ENCODE results near the gene HPX.

The HPX gene

DNA sequence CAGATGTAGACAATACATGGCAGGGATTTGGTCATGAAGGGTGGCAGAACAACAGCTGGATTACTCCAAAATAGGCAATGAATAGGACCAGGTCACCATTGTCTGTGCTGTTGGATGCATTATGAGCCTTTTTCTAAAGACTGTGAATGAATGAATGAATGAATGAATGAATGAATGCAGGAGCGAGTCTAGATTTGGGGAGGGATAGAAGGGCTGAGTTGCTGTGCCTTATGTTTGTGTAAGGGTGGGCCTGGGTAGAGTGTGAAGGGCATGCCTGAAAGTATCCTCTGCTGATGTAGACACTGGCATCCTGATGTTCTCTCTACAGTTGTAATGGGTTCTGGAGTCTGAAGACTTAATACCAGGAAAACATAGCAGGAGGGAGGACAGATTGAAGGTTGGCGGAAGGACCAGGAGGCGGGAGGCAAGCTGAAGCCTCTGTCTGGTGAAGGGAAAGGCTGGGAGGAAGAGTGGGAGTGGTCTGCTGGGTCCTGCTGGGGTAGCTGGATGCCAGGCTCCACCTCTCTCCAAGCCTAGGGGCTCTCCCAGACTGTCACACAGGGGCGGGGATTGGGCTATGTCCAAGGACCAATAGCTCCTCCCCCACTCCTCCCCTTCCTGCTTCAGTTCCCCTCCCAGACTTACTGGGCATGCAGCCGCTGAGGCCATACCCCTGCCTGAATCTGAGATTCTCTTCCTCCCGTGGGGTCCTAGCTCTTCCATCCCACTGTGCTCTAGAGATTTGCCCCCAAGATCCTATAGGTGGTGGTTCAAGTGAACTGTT is 28.1 kb upstream of the HPX start:
- H3K4me3 ChIP-seq (ENCODE audit: low read depth, low read length) = no peak overlapping the region

DNA sequence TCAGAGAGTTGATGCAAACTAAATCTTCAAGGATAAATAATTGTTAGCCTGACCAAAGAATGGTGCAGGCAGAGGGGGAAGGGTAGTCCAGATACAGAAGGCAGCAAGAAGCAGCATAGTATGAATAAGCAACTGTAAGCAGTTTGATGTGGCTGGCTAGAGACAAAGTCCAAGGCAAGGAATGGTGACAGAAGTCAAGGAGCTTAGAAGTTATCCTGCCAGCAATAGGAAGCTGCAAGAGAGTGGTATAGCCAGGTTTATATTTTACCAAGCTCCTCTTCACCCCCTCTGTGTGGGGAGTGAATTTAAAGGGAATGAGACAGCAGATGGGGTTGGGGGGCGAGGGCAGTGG is 18.3 kb upstream of the HPX start:
- H3K4me3 ChIP-seq (ENCODE audit: low read depth, low read length) = no peak overlapping the region

DNA sequence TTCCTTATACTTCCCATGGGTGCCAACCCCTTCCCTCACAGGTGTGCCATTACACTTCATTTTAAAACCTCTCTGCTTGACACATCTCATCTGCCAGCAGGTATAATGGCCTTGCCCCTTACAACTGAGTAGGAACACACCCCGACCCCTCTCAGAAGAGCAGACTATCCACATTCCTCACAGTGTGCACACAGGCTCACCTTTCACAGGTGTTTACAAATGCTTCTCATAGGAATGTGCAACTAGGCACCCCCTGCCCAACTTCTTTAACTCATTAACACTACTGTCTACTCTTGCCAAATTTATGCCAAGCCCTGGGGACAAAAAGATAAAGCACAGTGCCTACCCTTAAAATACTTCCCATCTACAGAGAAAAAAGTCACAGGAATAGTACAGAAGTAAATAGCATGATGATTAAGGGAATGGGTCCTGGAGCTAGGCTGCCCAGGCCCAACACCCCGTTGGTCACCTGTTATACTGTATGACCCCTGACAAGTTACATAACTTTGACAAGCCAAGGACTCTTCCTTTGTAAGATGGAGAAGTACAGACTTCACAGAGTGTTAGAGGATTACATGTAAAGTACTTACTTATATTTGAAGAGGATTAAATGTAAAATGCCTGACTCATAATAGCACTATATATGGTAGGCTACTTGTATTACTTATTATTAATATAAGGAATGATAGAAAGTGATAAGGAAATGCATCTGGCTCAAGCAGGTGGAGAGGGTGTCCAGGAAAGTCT is 17.7 kb upstream of the HPX start:
- H3K4me3 ChIP-seq (ENCODE audit: low read depth, low read length) = no peak overlapping the region

DNA sequence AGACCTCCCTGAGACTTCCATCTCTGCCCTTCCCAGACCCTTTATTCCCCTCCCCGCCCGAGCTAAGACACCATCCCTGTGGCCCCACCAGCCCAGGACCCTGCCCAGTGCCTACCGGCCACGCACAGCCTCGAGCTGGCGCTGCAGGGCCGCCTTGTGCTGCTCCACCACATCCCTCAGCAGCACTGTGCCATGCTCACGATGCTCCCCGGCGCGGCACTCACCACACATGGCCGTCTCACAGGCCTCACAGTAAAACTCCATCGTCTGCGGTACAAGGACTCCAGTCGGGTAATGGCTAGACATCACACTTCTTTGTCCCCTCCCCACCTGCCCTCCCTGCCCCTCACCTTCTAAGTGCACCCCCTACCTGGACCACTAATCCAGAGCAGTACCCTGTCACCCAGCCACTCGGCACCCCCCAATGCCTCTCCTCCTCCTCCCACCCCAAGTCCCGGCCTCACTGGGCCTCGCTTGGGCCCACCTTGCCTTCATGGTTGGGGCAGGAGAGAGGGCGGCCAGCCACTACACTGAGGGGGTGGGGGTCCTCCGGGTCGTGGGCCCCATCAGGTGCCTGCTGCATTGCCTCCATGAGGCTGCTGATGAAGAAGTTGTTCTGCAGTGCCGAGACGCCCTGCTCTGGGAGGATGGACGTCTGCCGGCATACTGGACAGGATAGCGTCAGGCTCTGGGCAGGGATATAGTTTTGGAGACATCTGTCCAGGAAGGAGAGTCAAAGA is 17.0 kb upstream of the HPX start:
- H3K4me3 ChIP-seq (ENCODE audit: low read depth, low read length) = no peak overlapping the region

DNA sequence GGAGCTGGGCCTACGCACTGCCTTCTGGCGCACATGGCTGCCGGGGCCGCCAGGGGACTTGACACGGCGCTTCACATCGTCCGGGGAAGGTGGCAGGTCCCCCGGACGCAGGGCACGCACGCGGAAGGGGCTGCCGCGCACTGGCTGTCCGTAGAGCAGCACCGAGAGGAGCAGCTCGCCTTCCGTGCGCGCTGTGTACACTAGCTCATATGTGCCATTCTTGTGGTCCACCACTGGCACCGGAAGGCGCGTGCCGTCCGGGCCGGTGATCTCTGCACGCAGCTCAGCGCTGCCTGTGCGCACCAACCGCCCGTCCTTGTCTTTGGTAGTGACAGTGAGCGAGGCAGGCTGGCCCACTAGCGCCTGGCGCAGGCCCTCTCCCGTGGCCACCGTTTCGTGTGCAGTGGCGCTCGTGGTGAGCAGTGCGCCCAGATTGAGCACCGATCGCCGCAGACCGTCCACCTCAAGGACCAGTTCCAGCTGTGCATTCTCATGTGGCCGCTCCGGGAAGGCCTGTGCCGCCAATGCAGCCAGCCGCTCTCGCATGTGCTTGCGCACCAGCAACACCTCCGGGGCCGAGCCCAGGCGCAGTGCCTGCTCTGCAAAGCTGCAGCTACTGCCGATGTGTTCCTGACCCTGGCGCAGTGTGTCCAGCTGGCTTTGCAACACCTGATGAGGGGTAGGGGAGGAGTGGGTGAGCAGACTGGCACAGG is 15.7 kb upstream of the HPX start:
- H3K4me3 ChIP-seq (ENCODE audit: low read depth, low read length) = no peak overlapping the region

DNA sequence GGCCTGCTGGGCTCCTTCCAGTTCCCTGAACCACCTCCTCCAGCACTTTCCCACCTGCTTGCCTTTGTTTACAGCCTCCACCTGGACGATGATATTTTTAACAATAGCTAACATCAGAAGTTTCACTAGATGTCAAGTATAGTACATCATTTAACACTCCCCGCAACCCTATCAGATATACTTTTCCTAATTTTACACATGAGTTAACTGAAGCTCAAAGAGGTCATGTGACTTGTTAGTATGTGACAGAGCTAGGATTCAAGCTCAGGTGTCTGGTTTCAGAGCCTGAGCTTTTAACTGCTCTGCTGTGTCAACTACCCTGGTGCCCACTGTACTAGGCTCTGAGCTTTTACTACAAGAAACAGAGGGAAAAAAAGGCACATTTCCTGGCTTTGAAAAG is 14.3 kb upstream of the HPX start:
- no peak overlapping the region for H3K4me3 ChIP-seq (ENCODE audit: low read depth, low read length)

DNA sequence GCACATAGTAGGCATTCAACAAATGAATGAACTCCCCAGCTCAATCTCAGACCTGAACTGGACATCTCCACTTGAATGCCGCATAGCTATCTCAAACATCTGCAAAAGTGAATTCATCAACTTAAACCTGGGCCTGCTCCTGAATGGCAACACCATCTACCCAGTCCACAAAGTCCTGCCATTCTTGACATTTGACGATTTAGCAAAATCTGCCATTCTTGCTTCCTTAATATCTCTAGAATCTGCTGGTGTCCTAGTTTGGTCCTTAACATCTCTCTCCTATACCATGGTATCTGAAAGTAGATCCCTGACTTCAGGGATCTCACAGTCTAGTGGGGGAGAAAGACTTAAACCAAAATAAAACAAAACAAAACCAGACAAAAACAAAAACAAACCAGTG is 12.4 kb upstream of the HPX start:
- no peak overlapping the region for H3K4me3 ChIP-seq (ENCODE audit: low read depth, low read length)

DNA sequence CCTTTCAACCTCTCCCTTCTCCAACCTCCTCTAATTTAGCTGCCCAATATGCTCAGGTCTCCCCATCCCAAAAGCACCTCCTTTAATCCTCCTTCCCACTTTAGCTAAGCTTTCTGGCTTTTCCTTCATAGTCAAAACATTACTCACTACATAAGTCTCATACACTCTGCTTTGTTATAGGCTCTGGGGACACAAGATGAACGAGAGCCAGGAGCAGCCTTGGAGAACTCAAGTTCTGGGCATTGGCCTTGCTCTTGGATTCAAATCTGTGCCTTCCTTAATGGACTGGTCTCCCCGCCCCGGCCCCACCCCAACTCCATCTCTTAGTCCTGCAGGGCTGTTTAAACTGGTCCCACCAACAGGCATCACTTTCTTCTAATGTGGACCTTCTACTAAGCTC is 11.4 kb upstream of the HPX start:
- no peak overlapping the region for H3K4me3 ChIP-seq (ENCODE audit: low read depth, low read length)

DNA sequence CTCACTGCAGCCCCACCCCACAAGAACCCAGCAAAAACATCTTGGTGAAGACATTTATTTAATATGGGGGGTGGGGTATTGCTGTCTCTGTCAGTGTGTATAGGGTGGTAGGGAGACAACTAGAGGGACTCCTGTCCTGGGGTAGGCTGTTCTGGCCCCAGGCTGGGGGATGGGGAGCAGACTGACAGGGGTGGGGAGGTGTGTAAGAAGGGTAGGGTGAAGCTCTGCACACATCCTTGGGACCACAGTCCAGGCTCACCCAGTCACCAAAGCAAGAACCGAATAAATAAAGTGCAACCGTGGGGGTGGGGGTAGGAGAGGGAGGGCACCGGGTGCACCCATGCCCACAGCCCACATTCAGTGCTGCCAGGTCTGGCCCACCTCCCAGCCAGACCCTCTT is 7.8 kb upstream of the HPX start:
- H3K4me3 ChIP-seq (ENCODE audit: low read depth, low read length) = no peak overlapping the region

DNA sequence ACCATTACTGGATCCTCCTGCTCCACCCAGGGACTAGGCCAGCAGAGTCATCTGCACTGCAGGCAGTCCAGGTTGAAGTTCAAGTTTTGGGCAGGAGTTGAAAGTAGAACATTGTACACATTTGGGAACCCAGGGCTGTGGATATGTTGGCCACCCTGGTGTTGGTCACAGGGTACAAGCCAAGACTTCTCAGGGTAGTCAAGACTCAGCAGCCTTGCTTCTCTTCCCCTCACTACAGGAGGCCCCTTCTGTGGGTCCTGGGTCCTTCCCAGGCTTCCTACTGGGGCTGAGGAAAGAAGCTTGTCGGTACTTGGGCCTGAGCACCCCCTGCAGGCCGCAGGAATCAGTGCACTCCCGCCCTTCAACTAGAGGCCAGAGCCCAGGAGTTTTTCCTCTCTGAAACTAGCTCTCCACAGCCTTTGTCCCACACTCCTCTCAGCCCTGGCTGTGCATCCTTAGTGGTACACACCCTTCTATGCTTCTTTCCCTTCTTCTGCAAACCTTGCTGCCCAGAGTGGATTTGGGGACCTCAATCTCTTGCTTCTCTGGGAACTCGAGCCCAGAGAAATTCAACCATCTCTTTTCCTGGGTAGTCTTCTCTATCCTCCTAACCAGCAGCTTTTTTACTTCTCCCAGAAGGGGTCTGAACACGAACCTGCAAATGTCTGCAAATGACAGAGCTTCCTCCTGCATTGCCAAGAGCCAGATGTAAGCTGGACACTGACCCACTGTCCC is 2.6 kb upstream of the HPX start:
- no peak overlapping the region for H3K4me3 ChIP-seq (ENCODE audit: low read depth, low read length)

DNA sequence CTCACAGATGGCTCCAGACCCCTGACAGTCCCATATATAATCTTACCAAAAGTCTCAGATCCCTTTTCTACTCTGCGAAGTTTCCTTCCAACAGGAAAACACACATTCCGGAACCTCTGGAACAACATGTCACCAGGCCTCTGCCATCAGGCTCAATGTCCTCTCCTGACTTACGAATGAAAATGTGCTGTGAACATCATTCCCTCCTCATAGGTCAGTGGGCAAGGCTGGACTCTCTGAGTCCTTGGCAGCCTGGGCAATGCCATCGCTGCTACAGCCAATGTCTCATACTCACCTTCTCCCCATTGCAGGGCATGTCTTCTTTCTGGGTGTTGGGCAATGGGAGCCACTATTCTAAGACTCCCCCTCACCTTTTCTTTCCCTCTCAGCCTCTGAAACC is 1.7 kb upstream of the HPX start:
- H3K4me3 ChIP-seq (ENCODE audit: low read depth, low read length) = no peak overlapping the region

DNA sequence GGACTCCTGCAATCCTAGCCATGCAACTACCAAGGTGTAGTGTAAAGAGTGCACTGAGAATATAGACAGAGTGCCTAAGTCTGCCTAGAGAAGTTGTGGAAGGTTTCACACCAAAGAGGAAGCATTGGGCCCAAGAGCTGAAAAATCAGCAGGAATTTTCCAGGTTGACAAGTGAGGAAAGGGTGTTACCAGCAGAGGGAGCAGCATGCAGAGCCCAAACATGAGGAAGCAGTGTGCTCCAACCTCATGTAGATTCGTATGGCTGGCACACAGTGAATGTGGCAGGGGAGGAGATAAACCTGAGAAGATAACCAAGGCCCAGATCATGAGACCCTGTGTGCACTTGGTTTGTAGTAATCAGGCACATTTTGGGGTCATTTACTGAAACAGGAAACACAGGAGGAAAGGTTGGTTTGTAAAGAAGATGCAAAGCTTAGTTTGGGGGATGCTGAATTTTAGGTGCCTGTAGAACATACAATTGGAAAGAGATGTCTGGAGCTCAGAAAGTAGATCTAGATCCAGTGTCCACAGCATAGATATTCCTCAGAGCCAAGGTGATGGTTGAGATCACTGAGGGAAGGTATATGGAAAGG is 1.7 kb downstream of the HPX start:
- H3K4me3 ChIP-seq (ENCODE audit: low read depth, low read length) = no peak overlapping the region

DNA sequence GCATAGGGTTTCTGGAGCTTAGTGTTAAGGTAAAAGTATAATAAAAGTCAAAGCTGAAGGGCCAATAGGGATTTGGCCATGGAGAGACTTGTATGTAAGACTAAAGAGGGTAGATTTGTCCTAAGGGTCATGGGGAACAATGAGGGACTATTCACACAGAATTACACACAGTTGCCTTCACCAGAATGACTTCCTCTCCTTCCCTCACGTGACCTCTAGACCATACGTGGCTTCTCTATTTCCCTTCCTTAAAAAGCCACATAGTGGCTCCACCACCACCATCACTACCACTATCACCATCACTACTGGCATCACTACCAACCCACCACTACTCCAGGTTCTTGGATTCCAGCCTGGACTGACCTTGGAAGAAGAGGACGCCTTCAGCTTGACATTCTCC is 2.8 kb downstream of the HPX start:
- no peak overlapping the region for H3K4me3 ChIP-seq (ENCODE audit: low read depth, low read length)

DNA sequence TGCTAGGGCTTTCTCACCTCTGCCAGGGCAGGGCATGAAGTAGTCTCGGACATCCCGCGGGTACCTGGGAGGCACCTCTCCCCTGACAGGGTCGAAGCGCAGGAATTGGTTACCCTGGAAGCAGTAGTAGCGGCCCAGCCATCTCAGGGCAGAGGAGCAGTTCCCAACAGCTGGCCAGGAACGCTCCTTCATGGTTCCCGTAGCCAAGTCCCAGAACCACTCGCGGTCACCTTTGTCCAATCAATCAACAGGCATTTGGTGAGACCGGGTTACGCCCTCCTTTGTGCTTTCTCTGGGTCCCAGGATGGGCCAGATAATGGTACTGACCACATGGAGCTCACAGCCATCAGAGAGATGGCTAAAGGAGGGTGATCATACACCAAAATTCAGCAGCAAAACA is 3.4 kb downstream of the HPX start:
- H3K4me3 ChIP-seq (ENCODE audit: low read depth, low read length) = no peak overlapping the region

DNA sequence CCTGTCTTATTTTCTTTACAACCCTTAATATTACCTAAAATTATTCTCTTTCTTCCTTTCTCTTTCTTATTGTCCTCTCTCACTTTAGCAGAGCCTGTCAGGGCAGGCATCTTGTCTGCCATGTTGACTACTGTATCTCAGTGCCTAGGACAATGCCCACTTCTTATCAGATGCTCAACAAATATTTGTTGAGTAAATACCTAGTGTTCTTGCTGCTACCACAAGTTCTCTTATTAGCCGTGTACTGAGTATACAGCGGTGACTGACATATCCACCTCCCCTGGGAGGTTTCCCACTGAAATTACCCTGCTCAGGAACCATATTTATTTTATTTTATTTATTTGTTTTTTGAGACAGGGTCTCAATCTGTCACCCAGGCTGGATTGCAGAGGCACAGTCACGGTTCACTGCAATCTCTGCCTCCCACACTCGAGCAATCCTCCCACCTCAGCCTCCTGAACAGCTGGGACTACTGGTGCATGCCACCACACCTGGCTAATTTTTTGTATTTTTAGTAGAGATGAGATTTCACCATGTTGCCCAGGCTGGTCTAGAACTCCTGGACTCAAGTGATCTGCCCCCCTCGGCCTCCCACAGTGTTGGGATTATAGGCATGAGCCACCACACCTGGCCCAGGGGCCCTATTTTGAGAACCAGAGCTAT is 6.7 kb downstream of the HPX start:
- no peak overlapping the region for H3K4me3 ChIP-seq (ENCODE audit: low read depth, low read length)

DNA sequence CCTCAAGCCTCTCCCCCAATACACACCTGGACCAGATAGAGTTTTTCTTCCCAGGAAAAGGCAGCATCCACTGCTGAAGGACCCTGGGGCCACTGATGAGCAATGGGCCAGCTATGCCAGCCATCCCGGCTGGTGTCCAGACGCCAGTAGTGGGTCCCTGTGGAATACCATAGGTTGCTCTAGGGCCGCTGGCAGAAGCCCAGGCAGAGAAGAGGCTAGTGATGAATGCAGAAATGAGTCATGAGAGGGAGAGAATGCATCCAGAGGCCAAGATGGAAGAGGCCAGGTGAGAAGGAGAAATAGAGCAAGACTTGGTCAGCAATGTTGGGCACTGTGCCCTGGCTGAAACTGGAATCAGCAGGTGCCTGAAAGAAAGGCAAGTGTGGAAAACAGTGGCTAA is 8.9 kb downstream of the HPX start:
- H3K4me3 ChIP-seq (ENCODE audit: low read depth, low read length) = no peak overlapping the region

DNA sequence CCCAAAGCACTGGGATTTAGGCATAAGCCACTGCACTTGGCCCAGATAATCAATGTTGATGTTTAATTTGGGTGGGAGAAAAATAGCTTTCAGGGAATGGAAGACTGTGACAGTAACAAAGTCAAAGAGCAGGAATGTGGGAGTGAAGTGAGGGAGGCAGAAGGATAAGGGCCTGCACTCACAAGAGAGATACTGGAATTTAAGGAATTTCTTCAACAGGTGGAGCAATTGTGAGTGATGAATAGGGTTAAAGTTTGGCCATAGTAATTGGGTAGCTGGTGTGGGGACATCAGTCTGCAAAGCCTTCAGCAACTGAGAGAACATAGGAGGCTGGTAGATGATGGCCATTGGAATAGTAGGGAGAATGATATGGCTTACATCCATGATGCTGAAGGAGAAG is 13.3 kb downstream of the HPX start:
- no peak overlapping the region for H3K4me3 ChIP-seq (ENCODE audit: low read depth, low read length)

DNA sequence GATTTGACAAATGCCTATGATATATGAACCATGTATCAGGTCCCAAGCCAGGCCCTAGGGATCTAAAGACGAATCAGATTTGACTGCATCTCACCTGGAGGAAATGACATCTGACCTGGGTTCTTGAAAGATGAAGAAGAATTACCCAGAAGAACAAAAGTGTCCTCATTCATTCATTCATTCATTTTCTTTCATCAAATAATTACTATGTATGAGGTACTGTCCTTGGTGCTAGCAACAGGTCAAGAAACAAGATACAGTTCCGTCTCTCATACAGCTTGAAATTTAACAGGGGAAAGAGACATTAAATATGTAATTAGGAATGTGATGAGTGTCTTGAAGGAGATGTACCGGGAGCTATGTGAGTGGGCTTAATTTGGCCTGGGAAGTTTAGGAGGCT is 20.1 kb downstream of the HPX start:
- H3K4me3 ChIP-seq (ENCODE audit: low read depth, low read length) = no peak overlapping the region

DNA sequence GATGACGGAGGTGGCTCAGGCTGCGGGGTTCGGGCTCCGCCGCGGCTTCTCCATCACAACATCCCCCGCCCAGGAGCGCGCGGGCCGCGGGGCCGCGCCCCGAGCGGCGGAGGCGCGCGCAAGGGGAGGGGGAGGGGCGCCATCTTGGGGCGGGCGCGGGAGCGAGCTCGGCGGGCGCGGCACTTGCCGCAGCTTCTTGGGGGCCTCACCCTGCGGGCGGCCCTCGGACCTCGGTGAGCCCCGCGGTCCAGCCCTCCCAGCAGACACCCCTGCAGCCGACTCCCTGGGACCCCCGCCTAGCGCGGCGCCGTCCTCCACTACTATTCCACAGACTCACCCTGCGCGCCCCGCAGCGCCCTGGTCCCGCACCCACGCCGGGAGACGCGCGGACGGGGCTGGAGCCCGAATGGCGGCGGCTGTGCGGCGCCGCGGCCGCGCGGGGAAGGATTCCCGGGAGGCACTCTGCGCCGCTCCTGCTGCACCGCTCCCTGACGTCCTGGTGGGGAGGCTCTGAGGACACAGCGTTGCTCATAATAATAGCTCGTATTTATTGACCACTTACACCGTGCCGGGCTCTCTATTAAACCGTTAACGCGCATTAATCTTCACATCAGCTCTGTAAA is 21.7 kb downstream of the HPX start, which contains the start of gene APBB1:
Gene APBB1, minus strand, starts transcription at position 86 of the 623 bp plus-strand sequence. CDS start 7,747 bp downstream, outside the sequence.
- peak within 1 kb of the TSS; percentile 61 for H3K4me3 ChIP-seq (ENCODE audit: low read depth, low read length)

Measured in iPS-11a (cell line).